Muscle layer of duodenum (tissue), 2 donors: Measurements from ENCODE around the gene PAX6.
"Not testable (repeated sequence)": the region's sequence is repeated elsewhere in the genome, so short reads cannot be mapped to it uniquely, and the experiment has no call there.

Source experiments
- H3K27ac ChIP-seq: one replicate; pipeline ENCODE4 v1.7.0; 2013; ENCODE audit warnings: mild to moderate bottlenecking, low read length
- H3K27me3 ChIP-seq: one replicate; pipeline ENCODE4 v1.7.0; 2013; ENCODE audit warnings: low read depth, mild to moderate bottlenecking, control low read depth, low read length
- H3K36me3 ChIP-seq, 2 donors: one replicate each; pipeline ENCODE4 v1.7.0; 2013; ENCODE audit warnings: low read length in 2 of 2, control low read depth in 1 of 2, mild to moderate bottlenecking in 1 of 2; ENCODE audit not compliant: insufficient read depth in 2 of 2, control insufficient read depth in 1 of 2
- H3K4me1 ChIP-seq, 2 donors: one replicate each; pipeline ENCODE4 v1.7.0; 2013; ENCODE audit warnings: low read length in 2 of 2, mild to moderate bottlenecking in 2 of 2, control low read depth in 1 of 2, moderate library complexity in 1 of 2; ENCODE audit not compliant: insufficient read depth in 2 of 2, control insufficient read depth in 1 of 2
- H3K4me3 ChIP-seq, 2 donors: one replicate each; pipeline ENCODE4 v1.7.0; 2013; ENCODE audit warnings: low read length in 2 of 2, low read depth in 1 of 2, mild to moderate bottlenecking in 1 of 2
- H3K9me3 ChIP-seq, 2 donors: one replicate each; pipeline ENCODE4 v1.7.0; 2013; ENCODE audit warnings: low read length in 2 of 2, control low read depth in 1 of 2, mild to moderate bottlenecking in 1 of 2; ENCODE audit not compliant: control insufficient read depth in 1 of 2
- donor health status: healthy.

The PAX6 gene

DNA sequence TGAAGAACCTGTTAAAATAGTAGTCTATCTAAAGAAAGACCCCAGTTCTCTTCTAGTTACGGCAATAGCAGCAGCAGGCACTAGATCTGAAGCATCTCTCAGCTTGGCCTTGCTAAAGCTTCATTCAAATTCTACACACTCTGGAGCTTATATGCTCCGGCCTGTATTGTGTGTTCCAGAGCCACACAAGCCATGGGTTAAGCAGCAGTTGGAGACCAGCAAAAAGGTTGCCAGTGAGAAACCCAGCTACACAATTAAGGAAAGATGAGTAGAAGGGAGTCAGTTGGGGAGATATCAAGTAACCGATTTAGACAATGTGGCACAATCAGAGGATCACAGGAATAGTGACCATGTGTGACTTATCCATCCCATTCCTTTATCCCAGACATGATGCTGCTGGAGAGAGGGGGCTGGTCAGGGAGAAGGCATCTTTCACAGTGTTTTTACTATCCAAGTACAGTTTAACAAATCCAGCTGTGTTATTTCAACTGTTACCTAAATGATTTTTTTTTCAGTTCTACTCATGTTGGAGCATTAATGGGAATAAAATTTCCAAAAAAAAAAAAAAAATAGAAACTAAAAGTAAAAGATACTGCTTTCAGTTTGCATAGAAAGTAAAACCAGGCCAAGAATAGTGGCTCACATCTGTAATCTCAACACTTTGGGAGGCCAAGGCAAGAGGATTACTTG is 41.0 kb downstream of the PAX6 start:
- H3K27me3 ChIP-seq, result no peaks in the 10 kb centered on the region
- no peak overlapping the region for H3K4me3 ChIP-seq
- H3K9me3 ChIP-seq, result no peaks in the 10 kb centered on the region
- H3K36me3 ChIP-seq, result no peaks in the 10 kb centered on the region
- no peak overlapping the region for H3K27ac ChIP-seq
- no peaks in the 10 kb centered on the region for H3K4me1 ChIP-seq

GRCh38 chr11:31768749-31769640 is 42.1 kb downstream of the PAX6 start:
- H3K27ac ChIP-seq, result no peak overlapping the region
- no peaks in the 10 kb centered on the region for H3K4me1 ChIP-seq
- H3K4me3 ChIP-seq, result no peak overlapping the region
- H3K27me3 ChIP-seq, result no peaks in the 10 kb centered on the region
- no peaks in the 10 kb centered on the region for H3K9me3 ChIP-seq
- no peaks in the 10 kb centered on the region for H3K36me3 ChIP-seq

DNA sequence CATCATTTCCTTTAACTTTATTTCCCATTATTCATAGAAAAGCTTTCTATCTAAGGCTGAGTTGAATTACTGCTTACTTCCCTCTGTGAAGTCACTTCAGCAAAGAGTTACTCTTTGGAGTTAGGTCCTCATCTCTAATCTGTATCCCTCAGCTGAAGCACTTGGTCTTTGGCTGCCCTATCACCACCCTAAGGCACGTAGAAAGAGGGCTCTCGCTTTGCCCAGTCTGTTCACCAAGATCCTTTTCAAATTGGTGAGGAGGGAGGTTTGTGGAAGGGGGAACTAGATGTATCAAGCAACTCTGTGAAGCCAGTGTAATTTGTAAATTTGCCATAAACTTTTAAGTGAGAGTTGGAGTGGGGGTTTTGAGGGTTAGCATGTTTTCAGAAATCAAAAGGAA is 43.4 kb downstream of the PAX6 start:
- Histone ChIP-seq H3K27me3 (no peaks in the 10 kb centered on the region), H3K4me1 (no peaks in the 10 kb centered on the region), H3K36me3 (no peaks in the 10 kb centered on the region)

GRCh38 chr11:31767066-31767465 is 44.1 kb downstream of the PAX6 start:
- no peaks in the 10 kb centered on the region for H3K36me3 ChIP-seq
- H3K27ac ChIP-seq, result no peak overlapping the region
- H3K4me1 ChIP-seq, result no peaks in the 10 kb centered on the region
- H3K9me3 ChIP-seq, result no peaks in the 10 kb centered on the region
- no peaks in the 10 kb centered on the region for H3K27me3 ChIP-seq
- no peak overlapping the region for H3K4me3 ChIP-seq

More for the DNA sequence above, 43.4 kb downstream of the PAX6 start:
- no peaks in the 10 kb centered on the region for H3K9me3 ChIP-seq
- no peak overlapping the region for H3K27ac ChIP-seq
- no peak overlapping the region for H3K4me3 ChIP-seq

DNA sequence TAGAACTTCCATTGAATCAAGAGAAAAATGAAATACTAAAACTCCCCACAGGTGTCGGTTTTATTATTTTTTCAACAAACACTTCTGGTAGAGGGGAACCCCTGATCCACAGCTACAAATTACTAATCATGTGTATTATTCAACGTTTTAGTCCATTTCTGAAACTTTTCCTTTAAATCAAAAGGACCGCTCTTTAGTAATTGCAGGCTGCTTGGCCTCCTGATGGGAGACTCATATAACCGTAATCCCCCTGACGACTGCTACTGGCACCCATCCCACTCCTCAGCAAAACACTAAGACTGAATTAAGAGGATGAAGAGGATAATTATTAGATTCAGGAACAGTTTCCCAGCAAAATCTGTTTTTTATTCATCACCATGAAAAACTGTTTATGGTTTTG is 46.4 kb downstream of the PAX6 start:
- H3K27ac ChIP-seq, result no peak overlapping the region

DNA sequence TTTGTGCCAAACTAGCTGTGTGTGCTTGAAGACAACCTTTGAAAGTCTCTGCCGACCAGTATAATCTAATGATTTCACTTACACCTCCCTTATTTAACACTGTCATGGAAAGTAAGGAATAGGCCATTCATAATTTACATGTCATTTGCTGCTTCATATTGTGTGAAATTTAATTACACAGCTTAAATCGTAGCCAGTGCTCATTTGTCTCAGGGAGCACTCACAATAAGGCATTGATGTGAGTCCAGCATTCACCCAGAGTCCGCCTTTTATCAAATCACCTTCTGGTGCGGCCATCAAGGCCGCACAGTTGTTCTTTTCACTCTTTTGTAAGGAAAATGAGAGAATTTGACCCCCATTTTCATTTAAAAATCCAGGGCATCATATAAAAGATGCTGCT is 46.9 kb downstream of the PAX6 start:
- H3K27me3 ChIP-seq, result no peaks in the 10 kb centered on the region
- H3K36me3 ChIP-seq, result no peaks in the 10 kb centered on the region
- H3K9me3 ChIP-seq, result no peaks in the 10 kb centered on the region
- H3K27ac ChIP-seq, result no peak overlapping the region
- no peak overlapping the region for H3K4me3 ChIP-seq
- H3K4me1 ChIP-seq, result no peaks in the 10 kb centered on the region

More for the DNA sequence above, 46.4 kb downstream of the PAX6 start:
- Histone ChIP-seq H3K4me3 (no peak overlapping the region), H3K36me3 (no peaks in the 10 kb centered on the region), H3K4me1 (no peaks in the 10 kb centered on the region), H3K27me3 (no peaks in the 10 kb centered on the region), H3K9me3 (no peaks in the 10 kb centered on the region)

- H3K9me3 ChIP-seq, result no peaks in the 10 kb centered on the region
Observed at GRCh38 chr11:31763296-31763695, 47.8 kb downstream of the PAX6 start.

GRCh38 chr11:31761636-31762035 is 49.5 kb downstream of the PAX6 start:
- Histone ChIP-seq H3K4me1 (peaks cover 0 to 6% of the 10 kb centered on the region in 2 donors), H3K27ac (no peak overlapping the region), H3K9me3 (no peaks in the 10 kb centered on the region), H3K27me3 (no peaks in the 10 kb centered on the region), H3K4me3 (no peak overlapping the region), H3K36me3 (no peaks in the 10 kb centered on the region)

More at GRCh38 chr11:31763296-31763695, 47.8 kb downstream of the PAX6 start:
- Histone ChIP-seq H3K36me3 (no peaks in the 10 kb centered on the region), H3K27ac (no peak overlapping the region), H3K4me1 (no peaks in the 10 kb centered on the region), H3K4me3 (no peak overlapping the region), H3K27me3 (no peaks in the 10 kb centered on the region)

DNA sequence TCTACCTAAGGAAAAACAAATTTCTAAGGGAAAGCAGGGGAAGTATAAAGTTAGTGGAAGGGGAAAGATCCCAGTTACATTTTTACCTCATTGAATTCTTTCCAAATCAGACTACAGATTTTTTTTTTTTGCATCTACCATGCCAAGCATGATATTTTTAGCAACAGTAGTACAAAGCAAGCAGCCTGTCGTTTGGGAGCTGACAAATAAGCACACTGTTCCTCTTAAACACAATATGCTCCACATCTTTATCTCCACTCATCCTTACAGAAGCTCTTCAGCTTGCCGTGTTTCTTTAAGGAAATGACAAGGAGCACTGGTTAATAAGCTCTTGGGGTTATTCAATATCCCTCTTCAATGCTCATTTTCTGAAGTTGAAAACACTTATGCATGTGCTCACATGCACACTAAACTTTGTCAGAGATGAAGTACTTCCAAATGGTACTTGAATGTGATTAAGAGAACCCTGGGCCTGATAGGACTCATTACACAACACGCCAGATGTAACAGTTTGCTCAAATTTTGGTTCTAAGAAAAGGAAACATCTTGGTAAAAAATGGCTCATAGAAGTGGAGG is 53.8 kb downstream of the PAX6 start:
- Histone ChIP-seq H3K9me3 (no peaks in the 10 kb centered on the region), H3K27ac (no peak overlapping the region), H3K36me3 (no peaks in the 10 kb centered on the region), H3K27me3 (no peaks in the 10 kb centered on the region), H3K4me3 (no peak overlapping the region), H3K4me1 (peaks cover 0 to 6% of the 10 kb centered on the region in 2 donors)

GRCh38 chr11:31747581-31747980 is 63.5 kb downstream of the PAX6 start:
- no peaks in the 10 kb centered on the region for H3K9me3 ChIP-seq
- peaks cover 0 to 3% of the 10 kb centered on the region in 2 donors for H3K36me3 ChIP-seq
- H3K27me3 ChIP-seq, result no peaks in the 10 kb centered on the region
- H3K4me3 ChIP-seq, result no peak overlapping the region
- no peak overlapping the region for H3K27ac ChIP-seq
- no peaks in the 10 kb centered on the region for H3K4me1 ChIP-seq

GRCh38 chr11:31740731-31741368 is 70.3 kb downstream of the PAX6 start:
- not testable (repeated sequence) for H3K4me1 ChIP-seq, H3K27me3 ChIP-seq, H3K27ac ChIP-seq, H3K4me3 ChIP-seq, H3K36me3 ChIP-seq, H3K9me3 ChIP-seq
